ENCODE results near the gene MINK1. TPM values are rescaled to one million over a fixed set of nuclear protein-coding genes. Genes with fewer than 3 reads are reported as not detected.

MINK1 gene
- total and polyA plus RNA-seq, 2 of the 8 experiments (the other 6 are each of a cell fraction or from before 2014, with no cell fraction given): 26.9 to 77.7 TPM

- no peak overlapping the region for H3K18ac ChIP-seq (ENCODE audit: extremely low read depth, low read length)
- no peaks in the 10 kb centered on the region for H3K27me3 ChIP-seq (replicated peaks in 1 of 4; ENCODE audit: control insufficient read depth in 3 of 4, extremely low read depth in 1 of 4, insufficient read depth in 3 of 4, low read length in 3 of 4)
- ChIA-PET POLR2A (ENCODE audit: partially characterized antibody) (interaction anchor here (1.2 to 3.4 kb wide), 11 partner anchors 9 to 115 kb away, joined by 3 to 23 read pairs (median 9); partner anchors contain the start of genes GP1BA, PFN1, RNF167 and SLC25A11), CTCF (ENCODE audit: partially characterized antibody) (interaction anchor here (0.8 to 5.5 kb wide), 7 partner anchors 10 to 142 kb away, joined by 3 to 33 read pairs (median 4); partner anchors contain the start of gene CHRNE)
- no peaks in the 10 kb centered on the region for H3K79me1 ChIP-seq (ENCODE audit: low read depth, low read length)
- no peak overlapping the region for H2BK120ac ChIP-seq (replicated peaks; ENCODE audit: low read depth, low read length)
- H3K14ac ChIP-seq (ENCODE audit: insufficient read length): no peak overlapping the region
- DNase-seq (ENCODE audit: low read depth in 1 of 2, low spot score in 2 of 2) (no peak), FAIRE-seq (peak; percentile 19)
- no peak overlapping the region for H4K8ac ChIP-seq (ENCODE audit: extremely low read depth, insufficient read depth, low read length)
- no peak overlapping the region for H4K5ac ChIP-seq (ENCODE audit: insufficient read length, low read depth, low read length)
- no peaks in the 10 kb centered on the region for H4K20me1 ChIP-seq (replicated peaks in 1 of 2; ENCODE audit: control insufficient read depth in 1 of 2, insufficient read depth in 2 of 2, low read length in 2 of 2)
- no peak overlapping the region for H3K4ac ChIP-seq (replicated peaks; ENCODE audit: insufficient read length, low read depth, low read length)
- 71% methylated on average over 8 of the region's 8 CpGs; no CpG with 5 or more reads in 1 of the 2 experiments for WGBS, 2 experiments (ENCODE audit: extremely low coverage in 1 of 2, insufficient coverage in 1 of 2, insufficient read length in 1 of 2, insufficient replicate concordance in 2 of 2, low coverage in 1 of 2, low lambda C conversion rate in 2 of 2, missing lambda C conversion rate in 1 of 2)
- H4K91ac ChIP-seq (replicated peaks; ENCODE audit: insufficient read length, low read length): no peak overlapping the region
- H2BK20ac ChIP-seq (ENCODE audit: low read length): no peak overlapping the region
- no peak overlapping the region for H2BK5ac ChIP-seq (ENCODE audit: low read depth, low read length)
- H2BK12ac ChIP-seq (ENCODE audit: low read depth, low read length): no peak overlapping the region
- no peak overlapping the region for H3K23ac ChIP-seq (ENCODE audit: insufficient read length)
- H3K4me3 ChIP-seq (ENCODE audit: extremely low read depth in 1 of 4, insufficient read depth in 2 of 4, low read depth in 3 of 4, low read length in 4 of 4): no peak overlapping the region
- no peak overlapping the region for H3K27ac ChIP-seq (ENCODE audit: low read depth, low read length)
- no peak overlapping the region for H2AK5ac ChIP-seq (ENCODE audit: low read depth, low read length)
- H2AFZ ChIP-seq (ENCODE audit: low read length): no peak overlapping the region
- no peaks in the 10 kb centered on the region for H3K79me2 ChIP-seq (ENCODE audit: control insufficient read depth in 1 of 2, insufficient read depth in 2 of 2, low read length in 2 of 2)
- H3K9ac ChIP-seq (replicated peaks in 1 of 4; ENCODE audit: extremely low read depth in 1 of 4, low read depth in 3 of 4, low read length in 3 of 4): no peak overlapping the region
- no peaks in the 10 kb centered on the region for H3K9me3 ChIP-seq (ENCODE audit: insufficient read depth in 2 of 2, low read depth in 1 of 2, low read length in 1 of 2)
- H3K4me2 ChIP-seq (ENCODE audit: insufficient read depth in 1 of 2, low read depth in 2 of 2, low read length in 2 of 2): no peak overlapping the region
- H3K56ac ChIP-seq (replicated peaks; ENCODE audit: insufficient read length, low read depth, low read length): no peak overlapping the region
- no peaks in the 10 kb centered on the region for H3K23me2 ChIP-seq (ENCODE audit: low read depth, low read length)
- H2BK15ac ChIP-seq (ENCODE audit: low read length): no peak overlapping the region
- H3K36me3 ChIP-seq (ENCODE audit: control insufficient read depth in 2 of 4, insufficient read depth in 4 of 4, low read length in 3 of 4): no peaks in the 10 kb centered on the region
- peaks cover 0 to 5% (median 1%) of the 10 kb centered on the region in 4 experiments; a peak in 2 of 7 replicates for H3K4me1 ChIP-seq (replicated peaks in 1 of 4; ENCODE audit: control insufficient read depth in 3 of 4, insufficient read depth in 4 of 4, low read length in 3 of 4)
- TF ChIP-seq EGR1 (IDR thresholded peaks at IDR 0.05; ENCODE audit: borderline replicate concordance, low read depth, low read length) (no peak), MAFK (IDR thresholded peaks at IDR 0.05; ENCODE audit: low read depth, low read length) (no peak), ATF2 (IDR thresholded peaks at IDR 0.05; ENCODE audit: low read length) (no peak), KDM5A (IDR thresholded peaks at IDR 0.05; ENCODE audit: low read length) (no peak), KDM1A (IDR thresholded peaks at IDR 0.05; ENCODE audit: borderline replicate concordance, low read length) (no peak), TAF1 (IDR thresholded peaks at IDR 0.05; ENCODE audit: low read depth, low read length) (no peak), RNF2 (IDR thresholded peaks at IDR 0.05; ENCODE audit: borderline replicate concordance, low read depth, low read length, missing control alignments, poor library complexity, severe bottlenecking) (no peak), EZH2 (IDR thresholded peaks at IDR 0.05; ENCODE audit: low read depth, low read length, severe bottlenecking) (no peak), JUN (IDR thresholded peaks at IDR 0.05; ENCODE audit: low read depth, low read length) (no peak), SUZ12 (IDR thresholded peaks at IDR 0.05; ENCODE audit: low read length) (no peak), ASH2L (IDR thresholded peaks at IDR 0.05; ENCODE audit: low read length) (no peak), POLR2AphosphoS5 (IDR thresholded peaks at IDR 0.05; ENCODE audit: low read depth, low read length) (no peak)
These were observed 86.4 kb downstream of the MINK1 start for GRCh38 chr17:4919511-4920047.
